ENCODE data around the gene SUFU. TPM values are rescaled to one million over a fixed set of nuclear protein-coding genes. Genes with fewer than 3 reads are reported as not detected.
A peak's percentile ranks its signal among the peaks of the same experiment; 100 is the strongest.

SUFU gene
- total and polyA plus RNA-seq, 2 donors, result 2.6 to 4.3 TPM

DNA sequence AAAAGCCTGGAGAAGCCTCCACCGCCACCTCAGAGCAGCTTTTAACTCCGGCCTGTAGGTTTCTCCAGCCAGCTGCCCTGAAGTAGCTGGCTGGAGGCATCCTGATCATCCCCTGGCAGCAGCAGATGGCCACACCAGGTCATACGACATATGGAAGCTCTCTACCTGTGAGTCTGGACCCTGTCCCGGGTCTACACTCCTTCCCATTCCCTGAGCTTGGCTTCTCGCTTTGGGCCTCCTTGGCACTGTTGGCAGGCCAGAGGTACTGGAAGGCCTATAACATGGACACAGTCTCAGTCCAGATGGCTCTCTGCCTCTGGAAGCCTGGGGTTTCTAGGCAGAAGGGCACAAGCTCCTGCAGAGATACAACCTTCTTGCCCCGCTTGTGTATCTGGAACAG lies 97.0 kb downstream of the SUFU start:
- DNase-seq (ENCODE audit: low read depth in 6 of 9, low spot score in 9 of 9), result no peak
- WGBS, result 99% methylated on average over 6 of the region's 6 CpGs
- Histone ChIP-seq H3K9me3 (ENCODE audit: control insufficient read depth in 2 of 2, insufficient read depth in 1 of 2, low read length in 1 of 2) (no peaks in the 10 kb centered on the region), H3K36me3 (ENCODE audit: control insufficient read depth in 2 of 2, insufficient read depth in 2 of 2, low read length in 1 of 2) (peaks cover 42 to 75% of the 10 kb centered on the region in 2 donors), H3K27ac (ENCODE audit: low read depth in 1 of 2, low read length in 1 of 2) (peak overlapping the region in 1 of 2 donors; percentile 11), H3K27me3 (ENCODE audit: control insufficient read depth in 2 of 2, insufficient read depth in 1 of 2, low read length in 1 of 2) (no peaks in the 10 kb centered on the region), H3K4me1 (ENCODE audit: control insufficient read depth in 2 of 2, insufficient read depth in 2 of 2, low read length in 2 of 2) (peaks cover 0 to 24% of the 10 kb centered on the region in 2 donors), H3K4me3 (ENCODE audit: low read length in 2 of 2) (no peak overlapping the region)

DNA sequence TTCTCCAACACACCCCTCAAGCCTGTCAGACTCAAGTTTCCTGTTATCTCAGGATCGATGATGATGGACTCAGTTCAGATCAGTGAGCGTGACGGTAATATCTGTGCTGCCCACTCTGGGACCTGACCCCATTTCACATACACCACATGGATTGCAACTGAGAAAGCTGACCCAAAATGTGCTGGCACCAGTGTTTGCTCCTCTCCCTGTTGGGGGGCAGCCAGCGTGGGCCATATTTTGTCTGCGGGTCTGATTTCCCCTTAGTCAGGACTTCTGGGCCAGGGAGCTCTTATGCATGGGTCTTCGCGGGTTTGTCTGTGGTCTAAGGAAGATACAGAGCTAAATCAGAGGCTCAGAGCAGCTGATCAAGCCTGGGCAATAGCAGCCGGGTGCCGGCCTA lies 97.9 kb downstream of the SUFU start:
- Histone ChIP-seq H3K36me3 (ENCODE audit: control insufficient read depth in 2 of 2, insufficient read depth in 2 of 2, low read length in 1 of 2) (peaks cover 46 to 70% of the 10 kb centered on the region in 2 donors), H3K27ac (ENCODE audit: low read depth in 1 of 2, low read length in 1 of 2) (no peak overlapping the region), H3K9me3 (ENCODE audit: control insufficient read depth in 2 of 2, insufficient read depth in 1 of 2, low read length in 1 of 2) (no peaks in the 10 kb centered on the region), H3K4me1 (ENCODE audit: control insufficient read depth in 2 of 2, insufficient read depth in 2 of 2, low read length in 2 of 2) (peaks cover 0 to 20% of the 10 kb centered on the region in 2 donors), H3K27me3 (ENCODE audit: control insufficient read depth in 2 of 2, insufficient read depth in 1 of 2, low read length in 1 of 2) (no peaks in the 10 kb centered on the region), H3K4me3 (ENCODE audit: low read length in 2 of 2) (no peak overlapping the region)
- no peak for DNase-seq (ENCODE audit: low read depth in 6 of 9, low spot score in 9 of 9)
- whole genome bisulfite sequencing, result 95% methylated on average over 9 of the region's 9 CpGs

DNA sequence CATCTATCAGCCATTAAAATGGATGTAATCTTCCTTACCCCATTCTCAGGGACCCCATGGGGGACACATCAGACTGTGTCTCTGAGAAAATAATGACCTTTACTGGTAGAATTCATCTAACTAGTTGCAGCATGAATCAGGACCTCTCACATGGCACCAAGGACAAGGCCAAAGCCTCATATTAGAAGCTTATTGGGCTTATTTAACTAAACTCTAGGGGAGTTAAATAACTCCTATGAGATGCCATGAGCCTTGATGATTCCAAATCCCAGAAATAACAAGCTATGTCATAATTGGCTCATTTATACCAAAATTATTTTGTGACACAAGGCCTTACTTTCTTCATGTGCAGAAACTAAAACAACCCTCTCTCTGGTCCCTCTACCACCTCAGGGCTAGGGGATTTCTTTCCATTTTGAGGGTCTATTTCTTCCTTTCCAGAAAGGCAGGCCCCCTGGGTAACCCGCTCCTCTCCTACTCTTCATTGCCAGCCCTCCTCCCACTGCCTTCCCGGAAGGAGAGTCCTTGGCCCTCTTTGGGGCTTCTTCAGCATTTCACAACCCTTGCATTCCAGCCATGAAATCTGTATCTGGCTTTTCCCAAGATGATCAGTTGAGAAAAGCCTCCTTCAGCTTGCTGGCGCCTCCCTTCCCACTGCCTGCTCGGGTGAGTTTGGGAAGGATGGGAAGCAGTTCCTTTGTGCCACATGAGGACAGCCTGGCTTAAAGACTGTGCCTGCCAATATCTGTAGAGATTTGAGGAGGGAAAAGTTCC lies 98.7 kb downstream of the SUFU start:
- H3K27me3 ChIP-seq (ENCODE audit: control insufficient read depth in 2 of 2, insufficient read depth in 1 of 2, low read length in 1 of 2), result no peaks in the 10 kb centered on the region
- H3K27ac ChIP-seq (ENCODE audit: low read depth in 1 of 2, low read length in 1 of 2), result peak overlapping the region in 1 of 2 donors; percentile 20
- WGBS, result 98% methylated on average over 4 of the region's 4 CpGs
- peaks cover 0 to 15% of the 10 kb centered on the region in 2 donors for H3K4me1 ChIP-seq (ENCODE audit: control insufficient read depth in 2 of 2, insufficient read depth in 2 of 2, low read length in 2 of 2)
- H3K9me3 ChIP-seq (ENCODE audit: control insufficient read depth in 2 of 2, insufficient read depth in 1 of 2, low read length in 1 of 2), result no peaks in the 10 kb centered on the region
- H3K4me3 ChIP-seq (ENCODE audit: low read length in 2 of 2), result no peak overlapping the region
- no peak for DNase-seq (ENCODE audit: low read depth in 6 of 9, low spot score in 9 of 9)
- H3K36me3 ChIP-seq (ENCODE audit: control insufficient read depth in 2 of 2, insufficient read depth in 2 of 2, low read length in 1 of 2), result peaks cover 46 to 63% of the 10 kb centered on the region in 2 donors

DNA sequence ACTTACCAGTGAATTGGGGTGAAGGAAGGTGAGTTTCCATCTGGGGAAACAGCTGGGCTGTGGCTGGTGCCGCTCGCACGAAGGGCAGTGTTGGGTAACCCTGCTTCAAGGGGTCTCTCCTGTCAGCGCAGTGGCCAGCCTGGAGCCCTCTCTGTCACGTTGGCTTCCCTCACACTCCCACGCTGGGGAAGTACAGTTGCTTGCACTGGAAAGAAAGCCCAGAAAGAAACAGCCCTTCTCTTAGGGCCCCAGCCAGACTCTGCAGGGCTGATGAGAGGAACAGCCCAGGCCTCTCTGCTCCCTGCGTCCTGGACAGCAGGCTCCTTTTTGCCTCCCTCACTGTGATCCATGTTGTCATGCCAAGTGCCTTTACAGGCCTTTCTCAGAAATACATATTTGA lies 100.2 kb downstream of the SUFU start:
- peaks cover 34 to 51% of the 10 kb centered on the region in 2 donors for H3K36me3 ChIP-seq (ENCODE audit: control insufficient read depth in 2 of 2, insufficient read depth in 2 of 2, low read length in 1 of 2)
- H3K27me3 ChIP-seq (ENCODE audit: control insufficient read depth in 2 of 2, insufficient read depth in 1 of 2, low read length in 1 of 2), result no peaks in the 10 kb centered on the region
- DNase-seq (ENCODE audit: low read depth in 6 of 9, low spot score in 9 of 9), result no peak
- H3K4me1 ChIP-seq (ENCODE audit: control insufficient read depth in 2 of 2, insufficient read depth in 2 of 2, low read length in 2 of 2), result peaks cover 0 to 12% of the 10 kb centered on the region in 2 donors
- H3K27ac ChIP-seq (ENCODE audit: low read depth in 1 of 2, low read length in 1 of 2), result peak overlapping the region in 1 of 2 donors; percentile 42
- H3K4me3 ChIP-seq (ENCODE audit: low read length in 2 of 2), result no peak overlapping the region
- no peaks in the 10 kb centered on the region for H3K9me3 ChIP-seq (ENCODE audit: control insufficient read depth in 2 of 2, insufficient read depth in 1 of 2, low read length in 1 of 2)
- WGBS, result 94% methylated on average over 7 of the region's 7 CpGs

DNA sequence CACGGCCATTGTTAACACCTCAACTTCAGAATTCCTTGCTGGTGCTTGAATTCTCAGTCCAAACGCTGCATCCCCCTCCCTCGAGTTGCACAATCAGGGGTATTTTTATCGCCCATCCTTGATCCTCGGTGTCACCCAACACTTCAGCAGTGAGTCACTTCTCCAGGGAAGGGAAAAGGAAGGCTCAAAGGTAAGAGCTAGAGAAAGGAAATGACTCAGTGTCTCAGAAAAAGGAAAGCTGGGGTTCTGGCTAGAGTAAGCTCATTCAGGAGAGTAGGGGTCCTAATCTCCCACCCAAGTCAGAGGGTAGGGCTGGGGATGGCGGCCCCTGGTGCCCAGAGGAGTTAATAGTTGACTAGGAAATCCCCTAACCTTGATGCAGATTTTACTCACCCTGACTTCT lies 100.7 kb downstream of the SUFU start:
- Histone ChIP-seq H3K36me3 (ENCODE audit: control insufficient read depth in 2 of 2, insufficient read depth in 2 of 2, low read length in 1 of 2) (peaks cover 29 to 46% of the 10 kb centered on the region in 2 donors), H3K4me1 (ENCODE audit: control insufficient read depth in 2 of 2, insufficient read depth in 2 of 2, low read length in 2 of 2) (peaks cover 0 to 8% of the 10 kb centered on the region in 2 donors), H3K9me3 (ENCODE audit: control insufficient read depth in 2 of 2, insufficient read depth in 1 of 2, low read length in 1 of 2) (no peaks in the 10 kb centered on the region), H3K27me3 (ENCODE audit: control insufficient read depth in 2 of 2, insufficient read depth in 1 of 2, low read length in 1 of 2) (no peaks in the 10 kb centered on the region), H3K4me3 (ENCODE audit: low read length in 2 of 2) (no peak overlapping the region), H3K27ac (ENCODE audit: low read depth in 1 of 2, low read length in 1 of 2) (no peak overlapping the region)
- DNase-seq (ENCODE audit: low read depth in 6 of 9, low spot score in 9 of 9), result no peak
- WGBS, result 84% methylated on average over 6 of the region's 6 CpGs

DNA sequence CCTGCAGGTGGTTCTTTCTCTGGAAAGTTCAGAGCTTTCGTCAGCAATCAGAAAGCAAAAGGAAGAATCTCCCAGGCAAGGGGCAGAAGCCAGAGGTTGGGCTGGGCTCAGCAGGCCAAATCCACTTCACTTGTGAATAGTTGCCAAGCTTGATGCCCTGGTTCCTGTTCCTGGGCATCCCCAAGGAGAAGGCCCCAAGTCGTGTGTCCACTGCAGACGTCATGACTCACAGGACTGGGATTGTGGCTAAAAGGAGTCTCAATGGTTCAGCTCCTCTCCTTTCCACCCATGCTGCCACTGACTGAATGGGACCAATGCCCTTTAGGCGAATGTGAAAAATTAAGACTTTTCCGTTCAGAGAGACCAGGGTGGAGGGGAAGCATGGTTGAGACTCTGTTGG lies 101.9 kb downstream of the SUFU start:
- H3K4me1 ChIP-seq (ENCODE audit: control insufficient read depth in 2 of 2, insufficient read depth in 2 of 2, low read length in 2 of 2), result no peaks in the 10 kb centered on the region
- no peaks in the 10 kb centered on the region for H3K9me3 ChIP-seq (ENCODE audit: control insufficient read depth in 2 of 2, insufficient read depth in 1 of 2, low read length in 1 of 2)
- H3K27ac ChIP-seq (ENCODE audit: low read depth in 1 of 2, low read length in 1 of 2), result no peak overlapping the region
- no peak for DNase-seq (ENCODE audit: low read depth in 6 of 9, low spot score in 9 of 9)
- no peaks in the 10 kb centered on the region for H3K27me3 ChIP-seq (ENCODE audit: control insufficient read depth in 2 of 2, insufficient read depth in 1 of 2, low read length in 1 of 2)
- no peak overlapping the region for H3K4me3 ChIP-seq (ENCODE audit: low read length in 2 of 2)
- H3K36me3 ChIP-seq (ENCODE audit: control insufficient read depth in 2 of 2, insufficient read depth in 2 of 2, low read length in 1 of 2), result peaks cover 19 to 36% of the 10 kb centered on the region in 2 donors
- 95% methylated on average over 5 of the region's 5 CpGs for WGBS

DNA sequence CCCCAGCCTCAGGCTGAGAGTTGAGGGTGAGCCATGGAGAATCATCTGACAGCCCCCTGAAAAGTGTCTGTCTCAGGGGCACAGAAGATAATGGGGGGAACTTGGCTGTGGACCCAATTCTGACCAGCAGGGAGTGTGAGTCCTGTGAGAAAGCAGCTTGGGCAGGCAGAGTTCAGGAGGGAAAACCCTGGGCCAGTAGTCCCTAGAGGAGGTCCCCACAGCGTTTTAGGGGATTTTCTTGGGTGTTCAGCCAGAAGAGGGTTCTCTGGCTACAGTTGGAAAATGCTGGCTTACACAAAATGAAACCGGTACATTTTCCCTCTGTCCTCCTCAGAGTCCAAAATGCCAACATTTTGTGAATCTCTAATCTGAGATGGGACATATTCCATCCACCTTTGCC lies 104.7 kb downstream of the SUFU start:
- Histone ChIP-seq H3K27me3 (ENCODE audit: control insufficient read depth in 2 of 2, insufficient read depth in 1 of 2, low read length in 1 of 2) (no peaks in the 10 kb centered on the region), H3K36me3 (ENCODE audit: control insufficient read depth in 2 of 2, insufficient read depth in 2 of 2, low read length in 1 of 2) (peaks cover 4 to 14% of the 10 kb centered on the region in 2 donors), H3K4me3 (ENCODE audit: low read length in 2 of 2) (no peak overlapping the region), H3K27ac (ENCODE audit: low read depth in 1 of 2, low read length in 1 of 2) (no peak overlapping the region), H3K4me1 (ENCODE audit: control insufficient read depth in 2 of 2, insufficient read depth in 2 of 2, low read length in 2 of 2) (peaks cover 4 to 25% of the 10 kb centered on the region in 2 donors), H3K9me3 (ENCODE audit: control insufficient read depth in 2 of 2, insufficient read depth in 1 of 2, low read length in 1 of 2) (no peaks in the 10 kb centered on the region)
- DNase-seq (ENCODE audit: low read depth in 6 of 9, low spot score in 9 of 9), result no peak
- WGBS, result 86% methylated on average over 2 of the region's 2 CpGs

DNA sequence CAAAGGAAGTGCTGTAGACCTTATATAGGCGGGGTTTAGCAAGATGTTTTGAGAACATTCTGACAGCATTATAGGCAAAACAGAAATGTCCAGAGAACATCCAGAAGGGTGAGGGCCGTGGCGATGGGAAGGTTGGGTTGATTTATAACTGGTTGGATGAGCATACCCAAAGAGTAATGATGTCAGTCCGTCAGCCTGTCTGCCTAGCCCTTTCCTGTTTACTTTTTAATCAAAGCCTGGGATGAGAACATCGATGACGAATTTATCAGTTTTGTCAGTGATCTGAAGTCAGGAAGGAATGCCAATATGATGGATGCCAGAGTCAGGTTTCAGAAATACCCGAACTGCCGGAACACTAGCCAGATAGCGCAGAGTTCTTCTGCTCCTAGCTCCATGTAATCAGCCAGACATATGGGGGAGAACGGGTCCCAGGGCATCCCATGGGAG lies 106.7 kb downstream of the SUFU start:
- Histone ChIP-seq H3K4me3 (ENCODE audit: low read length in 2 of 2) (no peak overlapping the region), H3K27ac (ENCODE audit: low read depth in 1 of 2, low read length in 1 of 2) (no peak overlapping the region)
- WGBS, result 95% methylated on average over 10 of the region's 10 CpGs

DNA sequence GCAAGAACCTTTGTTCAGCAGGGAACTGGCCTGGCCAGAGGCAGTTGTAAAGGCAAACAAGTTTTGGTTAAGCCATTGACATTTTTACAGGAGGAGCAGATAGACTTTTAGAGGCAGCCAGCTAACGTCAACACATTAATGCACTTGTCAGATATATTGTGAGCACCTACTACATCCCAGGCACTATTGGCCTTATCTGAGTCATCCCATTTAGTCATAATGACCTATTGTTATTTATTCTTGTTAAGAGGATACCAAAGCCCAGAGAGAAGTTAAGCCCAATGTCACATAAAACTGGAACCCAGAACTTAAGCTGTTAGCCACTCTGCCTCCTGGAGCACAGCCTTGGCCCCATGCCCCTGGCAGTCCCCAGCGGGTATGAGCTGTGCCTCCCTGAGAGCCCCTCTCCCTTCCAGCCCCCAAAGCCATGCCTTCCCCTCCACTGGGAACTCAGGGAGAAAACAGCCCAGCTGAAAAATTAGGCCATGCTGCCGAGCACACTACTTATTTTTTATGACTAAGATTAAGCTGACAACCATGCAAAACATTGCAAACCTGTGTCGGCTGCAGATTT lies 107.8 kb downstream of the SUFU start:
- DNase-seq (ENCODE audit: low read depth in 6 of 9, low spot score in 9 of 9), result no peak
- H3K4me1 ChIP-seq (ENCODE audit: control insufficient read depth in 2 of 2, insufficient read depth in 2 of 2, low read length in 2 of 2), result peaks cover 4 to 41% of the 10 kb centered on the region in 2 donors
- no peaks in the 10 kb centered on the region for H3K9me3 ChIP-seq (ENCODE audit: control insufficient read depth in 2 of 2, insufficient read depth in 1 of 2, low read length in 1 of 2)
- H3K36me3 ChIP-seq (ENCODE audit: control insufficient read depth in 2 of 2, insufficient read depth in 2 of 2, low read length in 1 of 2), result peaks cover 12 to 21% of the 10 kb centered on the region in 2 donors
- no peak overlapping the region for H3K4me3 ChIP-seq (ENCODE audit: low read length in 2 of 2)
- 94% methylated on average over 4 of the region's 4 CpGs for WGBS
- H3K27me3 ChIP-seq (ENCODE audit: control insufficient read depth in 2 of 2, insufficient read depth in 1 of 2, low read length in 1 of 2), result no peaks in the 10 kb centered on the region
- peak overlapping the region; percentile 21 to 62 for H3K27ac ChIP-seq (ENCODE audit: low read depth in 1 of 2, low read length in 1 of 2)

More for the DNA sequence above, 106.7 kb downstream of the SUFU start:
- no peaks in the 10 kb centered on the region for H3K9me3 ChIP-seq (ENCODE audit: control insufficient read depth in 2 of 2, insufficient read depth in 1 of 2, low read length in 1 of 2)
- H3K4me1 ChIP-seq (ENCODE audit: control insufficient read depth in 2 of 2, insufficient read depth in 2 of 2, low read length in 2 of 2), result peaks cover 4 to 34% of the 10 kb centered on the region in 2 donors
- H3K36me3 ChIP-seq (ENCODE audit: control insufficient read depth in 2 of 2, insufficient read depth in 2 of 2, low read length in 1 of 2), result peaks cover 8 to 14% of the 10 kb centered on the region in 2 donors
- no peaks in the 10 kb centered on the region for H3K27me3 ChIP-seq (ENCODE audit: control insufficient read depth in 2 of 2, insufficient read depth in 1 of 2, low read length in 1 of 2)
- DNase-seq (ENCODE audit: low read depth in 6 of 9, low spot score in 9 of 9), result no peak

Measured in thymus (tissue), 11 donors.